WTC11 (cell line): ENCODE data around the gene TUBB4B. TPM values are rescaled to one million over a fixed set of nuclear protein-coding genes. Genes with fewer than 3 reads are reported as not detected.

Experiments
- ATAC-seq: fragments of 200-7000 bp; cut with Tn5 transposase; 2 replicates; pipeline ENCODE4 v1.10.0; 2021; ENCODE audit warnings: mild to moderate bottlenecking, moderate library complexity
- CTCF ChIA-PET: fragments of 300-600 bp; sonication (Branson Sonifier 250); formaldehyde crosslinking; loops from one replicate; lab custom pipeline; 2021; ENCODE audit warnings: antibody characterized with exemption; lab: Charles Lee
- POLR2A ChIA-PET: fragments of 350-600 bp; sonication (Branson Sonifier 250); formaldehyde crosslinking; loops from one replicate; lab custom pipeline; 2021; ENCODE audit warnings: antibody characterized with exemption; lab: Charles Lee
- DNase-seq: peaks from one replicate; pipeline ENCODE4 v3.0.0; 2021; ENCODE audit warnings: low spot score
- H3K27ac Mint-ChIP-seq: 2 replicates; pipeline ENCODE4 v1.8.0; 2021; ENCODE audit warnings: mixed read lengths
- H3K27me3 Mint-ChIP-seq: 2 replicates; pipeline ENCODE4 v1.8.0; 2021; ENCODE audit warnings: low read depth, mild to moderate bottlenecking, moderate library complexity, mixed read lengths
- H3K36me3 Mint-ChIP-seq: 2 replicates; pipeline ENCODE4 v1.8.0; 2021; ENCODE audit warnings: mixed read lengths
- H3K4me1 Mint-ChIP-seq: 2 replicates; pipeline ENCODE4 v1.8.0; 2022; ENCODE audit warnings: mixed read lengths
- H3K4me3 Mint-ChIP-seq: 2 replicates; pipeline ENCODE4 v1.8.0; 2021; ENCODE audit warnings: mild to moderate bottlenecking, moderate library complexity, mixed read lengths
- H3K9me3 Mint-ChIP-seq: 2 replicates; pipeline ENCODE4 v1.8.0; 2021; ENCODE audit warnings: mixed read lengths
- ATF3 ChIP-seq: sonication (generic); formaldehyde crosslinking; conservative IDR thresholded peaks from 2 replicates; pipeline ENCODE4 v1.8.1; 2022; ENCODE audit warnings: mild to moderate bottlenecking, missing genetic modification reagents
- ATF6 ChIP-seq: sonication (generic); formaldehyde crosslinking; IDR thresholded peaks from 2 replicates; pipeline ENCODE4 v1.8.1; 2023; ENCODE audit warnings: mild to moderate bottlenecking, missing genetic modification reagents
- CBFB ChIP-seq: sonication (generic); formaldehyde crosslinking; IDR thresholded peaks from 2 replicates; pipeline ENCODE4 v1.8.1; 2022; ENCODE audit warnings: mild to moderate bottlenecking, low read depth, missing genetic modification reagents
- CREM ChIP-seq: sonication (generic); formaldehyde crosslinking; IDR thresholded peaks from 2 replicates; pipeline ENCODE4 v1.8.1; 2022; ENCODE audit warnings: mild to moderate bottlenecking, missing genetic modification reagents, moderate library complexity
- GRHL2 ChIP-seq: fragments of 250-450 bp; sonication (Bioruptor Pico); IDR thresholded peaks from 2 replicates; pipeline ENCODE4 v1.8.0; 2022; ENCODE audit warnings: mild to moderate bottlenecking, moderate library complexity; ENCODE audit not compliant: insufficient replicate concordance, severe bottlenecking
- MAX ChIP-seq: sonication (generic); formaldehyde crosslinking; IDR thresholded peaks from 2 replicates; pipeline ENCODE4 v1.8.0; 2022; ENCODE audit warnings: mild to moderate bottlenecking, missing genetic modification reagents
- MXD4 ChIP-seq: fragments of 250-450 bp; sonication (Bioruptor Pico); IDR thresholded peaks from 2 replicates; pipeline ENCODE4 v1.8.0; 2021; ENCODE audit warnings: mild to moderate bottlenecking, moderate library complexity, borderline replicate concordance
- NR1H2 ChIP-seq: sonication (generic); formaldehyde crosslinking; IDR thresholded peaks from 2 replicates; pipeline ENCODE4 v1.9.0; 2021; ENCODE audit warnings: mild to moderate bottlenecking, moderate library complexity, missing genetic modification reagents
- PREB ChIP-seq: sonication (generic); formaldehyde crosslinking; IDR thresholded peaks from 2 replicates; pipeline ENCODE4 v1.8.1; 2022; ENCODE audit warnings: mild to moderate bottlenecking, missing genetic modification reagents, moderate library complexity, borderline replicate concordance
- PRRX2 ChIP-seq: fragments of 250-450 bp; sonication (Bioruptor Pico); IDR thresholded peaks from 2 replicates; pipeline ENCODE4 v1.8.0; 2021; ENCODE audit warnings: mild to moderate bottlenecking
- STAT6 ChIP-seq: sonication (generic); formaldehyde crosslinking; conservative IDR thresholded peaks from 2 replicates; pipeline ENCODE4 v1.8.1; 2023; ENCODE audit warnings: mild to moderate bottlenecking, low read depth, missing genetic modification reagents, moderate library complexity
- ZBTB21 ChIP-seq: sonication (generic); formaldehyde crosslinking; IDR thresholded peaks from 2 replicates; pipeline ENCODE4 v1.8.1; 2023; ENCODE audit warnings: mild to moderate bottlenecking, missing genetic modification reagents, borderline replicate concordance
- ZBTB43 ChIP-seq: sonication (generic); formaldehyde crosslinking; IDR thresholded peaks from 2 replicates; pipeline ENCODE4 v1.8.1; 2023; ENCODE audit warnings: mild to moderate bottlenecking, missing genetic modification reagents
- ZNF138 ChIP-seq: sonication (generic); formaldehyde crosslinking; conservative IDR thresholded peaks from 2 replicates; pipeline ENCODE4 v1.8.1; 2022; ENCODE audit warnings: mild to moderate bottlenecking, moderate library complexity, missing genetic modification reagents
- ZNF416 ChIP-seq: fragments of 250-450 bp; sonication (Bioruptor Pico); IDR thresholded peaks from 2 replicates; pipeline ENCODE4 v1.9.0; 2021; ENCODE audit warnings: mild to moderate bottlenecking, inconsistent platforms
- ZNF512 ChIP-seq: sonication (generic); formaldehyde crosslinking; IDR thresholded peaks from 2 replicates; pipeline ENCODE4 v1.8.1; 2022; ENCODE audit warnings: missing genetic modification reagents, borderline replicate concordance
- ZNF532 ChIP-seq: fragments of 250-450 bp; sonication (Bioruptor Pico); IDR thresholded peaks from 2 replicates; pipeline ENCODE4 v1.9.0; 2021; ENCODE audit warnings: mild to moderate bottlenecking, borderline replicate concordance
- ZSCAN18 ChIP-seq: fragments of 250-450 bp; sonication (Bioruptor Pico); IDR thresholded peaks from 2 replicates; pipeline ENCODE4 v2.1.2; 2022; ENCODE audit warnings: mild to moderate bottlenecking, moderate library complexity
- total RNA-seq: library from RNA; stranded (reverse); gene quantifications from 3 replicates; pipeline ENCODE4 v1.2.3, GENCODE V29; 2021

The TUBB4B gene
- total RNA-seq, 1 experiment from 2014 or later: 375 TPM

GRCh38 chr9:137206602-137207001 is 34.5 kb upstream of the TUBB4B start:
- ChIA-PET POLR2A (no interaction called here), CTCF (interaction anchor here (1.2 kb wide), 1 partner anchor 21 kb away, joined by 4 read pairs; the partner anchor contains the start of gene RNF224)
- ATAC-seq (no peak), DNase-seq (no peak)
- Mint-ChIP-seq H3K36me3 (peaks cover 24% of the 10 kb centered on the region), H3K27ac (peak overlapping the region; percentile 66), H3K4me1 (peaks cover 27% of the 10 kb centered on the region), H3K4me3 (peak overlapping the region; percentile 97), H3K9me3 (no peaks in the 10 kb centered on the region), H3K27me3 (no peaks in the 10 kb centered on the region)
- no peak for TF ChIP-seq PRRX2 (CRISPR knock-in tag)
- TF ChIP-seq ZNF416 (CRISPR knock-in tag): no peak
- TF ChIP-seq STAT6 (CRISPR knock-in tag): no peak
- TF ChIP-seq CBFB: no peak
- TF ChIP-seq ZNF532: no peak
- TF ChIP-seq MAX (CRISPR knock-in tag): no peak
- no peak for TF ChIP-seq ZSCAN18
- no peak for TF ChIP-seq MXD4 (CRISPR knock-in tag)
- TF ChIP-seq ZNF138 (CRISPR knock-in tag): no peak
- TF ChIP-seq ZBTB21 (CRISPR knock-in tag): no peak

GRCh38 chr9:137211532-137211931 is 29.6 kb upstream of the TUBB4B start:
- DNase-seq: no peak
- ChIA-PET CTCF (interaction anchor here (1.0 kb wide), 1 partner anchor 11 kb away, joined by 3 read pairs; no protein-coding TSS in a partner anchor), POLR2A (interaction anchor here (0.9 kb wide), 1 partner anchor 11 kb away, joined by 3 read pairs; no protein-coding TSS in a partner anchor)
- peaks cover 25% of the 10 kb centered on the region for H3K36me3 Mint-ChIP-seq
- no peak overlapping the region for H3K4me3 Mint-ChIP-seq
- no peaks in the 10 kb centered on the region for H3K27me3 Mint-ChIP-seq
- no peak for ATAC-seq
- no peaks in the 10 kb centered on the region for H3K9me3 Mint-ChIP-seq
- H3K27ac Mint-ChIP-seq: no peak overlapping the region
- peaks cover 4% of the 10 kb centered on the region for H3K4me1 Mint-ChIP-seq
- no peak for TF ChIP-seq CREM (CRISPR knock-in tag)
- no peak for TF ChIP-seq NR1H2 (CRISPR knock-in tag)
- no peak for TF ChIP-seq PREB (CRISPR knock-in tag)
- no peak for TF ChIP-seq ATF3 (CRISPR knock-in tag)
- TF ChIP-seq ATF6: no peak
- no peak for TF ChIP-seq ZBTB43 (CRISPR knock-in tag)
- no peak for TF ChIP-seq ZNF512 (CRISPR knock-in tag)
- TF ChIP-seq GRHL2 (CRISPR knock-in tag): no peak
- TF ChIP-seq ZBTB21 (CRISPR knock-in tag): no peak
